Suppressor macrophage (primary cell): ENCODE results near the gene PAFAH2.
"Not testable (repeated sequence)": the region's sequence is repeated elsewhere in the genome, so short reads cannot be mapped to it uniquely, and the experiment has no call there.

ENCODE experiments used
- DNase-seq, 4 experiments: peaks; one replicate each; pipeline ENCODE4 v3.0.0-alpha.2; 2020 to 2022

PAFAH2 gene

DNA sequence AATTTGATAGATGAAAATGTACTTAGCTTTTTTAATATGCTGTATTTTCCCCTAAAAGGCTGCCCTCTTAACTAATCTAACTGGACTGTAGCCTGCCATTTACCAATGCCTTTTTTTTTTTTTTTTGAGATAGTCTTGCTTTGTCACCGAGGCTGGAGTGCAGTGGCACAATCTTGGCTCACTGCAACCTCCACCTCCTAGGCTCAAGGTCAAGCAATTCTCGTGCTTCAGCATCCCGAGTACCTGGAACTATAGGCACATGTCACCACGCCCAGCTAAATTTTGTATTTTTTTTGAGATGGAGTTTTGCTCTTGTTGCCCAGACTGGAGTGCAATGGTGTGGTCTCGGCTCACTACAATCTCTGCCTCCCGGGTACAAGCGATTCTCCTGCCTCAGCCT, 18.7 kb downstream of the PAFAH2 start:
- no peak for DNase-seq

DNA sequence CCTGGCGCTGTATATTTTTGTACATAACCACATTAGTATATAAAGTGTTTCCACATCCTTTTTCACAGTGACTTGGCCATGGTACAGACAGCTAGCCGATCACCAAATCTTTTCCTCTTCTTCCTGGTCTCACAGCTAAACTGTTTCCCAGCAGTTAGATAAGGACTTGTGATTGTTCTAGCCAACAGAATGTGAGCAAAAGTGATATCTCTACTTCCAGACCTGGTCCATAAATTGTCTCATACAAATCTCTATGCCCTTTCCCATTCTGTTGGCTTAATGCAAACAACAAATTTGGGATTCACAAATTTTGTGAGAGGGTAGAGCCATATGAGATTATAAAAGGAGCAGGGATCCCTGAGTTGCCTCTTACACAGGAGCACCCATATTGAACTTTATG, 19.5 kb downstream of the PAFAH2 start:
- no peak for DNase-seq

DNA sequence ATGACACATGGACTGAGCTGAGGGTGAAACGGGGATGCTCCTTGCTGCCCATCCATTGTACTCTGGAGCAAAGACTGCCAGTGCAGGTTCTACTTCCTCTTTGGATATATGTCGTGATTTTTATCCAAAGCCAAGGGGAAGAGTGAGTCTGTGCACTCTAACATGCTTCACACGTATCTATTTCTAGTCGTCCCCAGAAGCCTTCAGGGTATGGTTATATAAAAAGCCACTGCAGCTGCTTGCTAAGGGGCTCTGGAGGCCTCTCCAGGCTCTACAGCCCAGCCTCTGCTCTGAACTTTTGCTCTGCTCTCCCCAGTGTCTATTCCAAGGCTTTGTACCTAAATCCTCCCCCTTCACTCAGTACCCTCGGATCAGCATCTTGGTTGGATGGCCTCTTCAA, 20.1 kb downstream of the PAFAH2 start:
- no peak for DNase-seq

DNA sequence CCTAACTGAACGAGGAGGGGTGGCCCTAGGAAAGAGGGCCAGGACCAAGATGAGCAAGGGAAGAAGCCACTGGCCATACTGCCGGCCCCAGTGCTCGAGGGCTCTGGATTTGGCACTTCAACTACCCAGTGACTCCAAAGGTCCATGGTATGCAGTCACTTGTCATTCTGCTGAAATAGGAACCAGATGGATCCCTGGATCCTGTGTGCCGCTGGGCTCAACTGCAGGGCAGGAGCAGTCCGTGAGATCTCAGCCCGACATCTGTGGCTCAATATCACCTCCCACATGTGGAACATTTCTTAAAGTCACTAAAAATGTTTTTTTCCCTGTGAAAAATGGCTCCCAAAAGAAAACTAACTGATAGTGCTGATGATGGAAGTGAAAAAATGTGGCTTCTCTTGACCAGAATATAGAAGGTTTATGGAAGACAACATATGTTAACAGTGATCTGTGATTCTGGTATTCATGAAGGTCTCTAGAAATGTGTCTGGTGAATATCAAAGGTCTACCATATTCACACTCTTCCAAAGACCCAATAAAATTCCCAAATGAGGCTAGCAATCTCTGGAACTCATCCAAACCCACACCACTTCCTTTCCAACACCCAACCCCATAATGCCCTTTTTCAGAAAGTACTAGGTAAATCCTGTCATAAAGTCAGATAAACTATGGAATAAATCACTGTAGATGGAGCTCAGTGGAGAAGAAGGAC, 24.1 kb downstream of the PAFAH2 start:
- DNase-seq = no peak

DNA sequence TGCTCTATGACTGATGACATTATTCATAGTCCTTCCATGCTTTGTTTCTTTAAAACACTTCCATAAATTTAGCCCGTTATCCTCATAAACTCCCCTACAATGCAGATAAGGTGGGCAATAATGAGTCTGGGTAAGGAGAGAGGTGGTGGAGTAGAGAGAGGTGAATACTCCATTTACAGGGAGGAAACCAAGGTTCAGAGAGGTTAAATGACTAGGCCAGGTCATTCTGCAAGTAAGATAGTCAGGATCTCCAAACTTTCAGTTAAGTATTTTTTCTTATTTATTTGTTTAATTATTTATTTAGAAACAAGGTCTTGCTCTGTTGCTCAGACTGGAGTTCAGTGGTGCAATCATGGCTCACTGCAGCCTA, 26.1 kb downstream of the PAFAH2 start:
- no peak for DNase-seq

DNA sequence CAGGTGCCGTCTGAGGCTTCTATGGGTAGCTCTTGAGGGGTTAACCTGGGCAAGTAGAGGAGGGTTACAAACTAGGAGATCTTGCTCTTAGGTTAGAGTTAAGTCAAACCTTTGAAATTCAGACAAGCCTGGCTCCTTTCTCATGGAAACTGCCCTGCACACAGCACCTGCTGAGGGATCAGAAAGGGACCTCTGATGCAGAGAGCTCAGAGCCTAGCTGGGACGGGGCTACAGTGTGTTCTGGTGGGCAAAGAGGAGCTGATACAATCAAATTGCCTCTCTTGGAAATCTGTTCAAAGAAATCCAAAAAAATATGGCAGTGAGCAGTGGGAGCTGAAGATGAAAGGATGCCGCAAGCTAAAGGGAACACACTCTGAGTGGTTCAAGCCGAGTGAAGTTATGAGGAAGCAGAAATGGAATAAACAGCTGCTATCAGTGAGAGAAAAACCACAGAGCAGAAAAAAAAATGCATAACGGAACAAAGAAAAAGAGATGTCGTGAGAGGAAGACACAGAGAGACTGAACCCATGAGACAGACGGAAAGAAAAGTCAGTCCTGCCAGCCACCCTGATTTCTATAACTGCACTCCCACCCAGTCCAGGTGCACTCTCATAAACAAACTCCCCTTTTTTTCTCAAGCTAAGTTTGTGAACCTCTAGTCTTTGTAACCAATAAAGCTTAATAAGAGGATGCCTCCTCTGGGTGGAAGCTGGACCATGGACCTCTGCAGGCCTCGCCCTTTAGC, 26.6 kb downstream of the PAFAH2 start:
- DNase-seq = peak; percentile 37 to 78 (median 64)

DNA sequence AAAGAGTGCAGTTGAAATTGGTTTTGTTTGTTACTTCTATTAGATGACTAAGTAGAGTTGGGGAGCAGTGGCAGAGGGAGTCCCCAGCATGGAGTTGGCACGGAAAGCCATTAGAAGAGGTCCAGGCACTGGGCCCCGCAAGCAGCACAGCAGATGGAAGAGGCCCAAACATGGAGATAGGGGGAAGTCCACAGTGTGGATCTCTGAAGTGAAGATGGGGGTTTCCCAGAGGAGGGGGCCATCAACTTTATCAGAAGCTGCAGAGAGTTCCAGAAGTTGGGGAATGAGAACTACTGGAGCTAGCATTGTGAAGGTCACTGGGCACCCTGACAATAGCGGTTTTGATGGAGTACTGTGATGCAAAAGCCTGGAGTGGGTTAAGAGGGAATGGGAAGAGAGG, 30.6 kb downstream of the PAFAH2 start:
- no peak for DNase-seq

DNA sequence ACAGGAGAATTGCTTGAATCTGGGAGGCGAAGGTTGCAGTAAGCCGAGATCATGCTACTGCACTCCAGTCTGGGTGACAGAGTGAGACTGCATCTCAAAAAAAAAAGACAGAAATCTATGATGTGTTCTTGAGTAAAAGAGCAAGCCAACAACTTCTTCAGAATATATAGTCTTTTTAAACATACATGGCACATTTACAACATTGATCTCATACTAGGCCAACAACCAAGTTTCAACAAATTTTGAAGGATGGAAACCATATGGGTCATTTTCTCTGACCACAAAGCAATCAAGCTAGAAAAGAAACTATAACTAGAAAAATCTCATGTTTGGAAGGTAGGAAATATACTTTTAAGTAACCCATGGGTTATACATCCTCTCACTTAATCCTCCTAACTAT, 38.3 kb downstream of the PAFAH2 start:
- DNase-seq = no peak

DNA sequence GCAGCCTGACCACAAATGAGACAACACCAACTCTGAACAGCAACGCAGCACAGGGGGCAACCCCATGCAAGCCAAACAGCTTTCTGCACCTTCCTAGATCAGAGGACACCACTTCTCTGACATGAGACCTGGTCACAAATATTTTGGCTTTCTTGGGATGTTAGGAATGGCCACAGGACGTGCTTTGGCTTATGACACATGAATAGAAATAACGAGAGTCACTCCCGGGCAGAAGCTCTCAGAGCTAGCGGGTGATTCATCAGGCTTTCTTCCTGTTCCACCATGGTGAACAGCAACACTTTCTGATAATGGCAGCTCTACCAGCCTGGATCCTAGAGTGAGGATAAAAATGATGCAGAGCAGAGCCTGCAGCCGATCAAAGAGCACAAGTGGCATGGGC, 39.4 kb downstream of the PAFAH2 start:
- DNase-seq = no peak

DNA sequence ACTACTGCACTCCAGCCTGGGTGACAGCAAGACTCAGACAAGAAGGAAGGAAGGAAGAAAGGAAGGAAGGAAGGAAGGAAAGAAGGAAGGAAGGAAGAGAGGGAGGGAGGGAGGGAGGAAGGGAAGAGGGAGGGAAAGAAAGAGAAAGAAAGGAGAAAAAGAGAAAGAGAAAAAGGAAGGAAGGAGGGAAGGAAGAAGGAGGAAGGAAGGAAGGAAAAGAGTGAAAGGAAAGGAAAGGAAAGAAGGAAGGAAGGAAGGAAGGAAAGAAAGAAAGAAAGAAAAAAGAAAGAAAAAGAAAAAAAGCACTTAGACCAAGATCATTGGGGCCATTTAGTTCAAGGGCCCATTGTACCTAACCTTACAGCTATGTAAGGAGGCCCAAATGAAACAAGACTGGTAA, 42.3 kb downstream of the PAFAH2 start:
- no peak for DNase-seq

DNA sequence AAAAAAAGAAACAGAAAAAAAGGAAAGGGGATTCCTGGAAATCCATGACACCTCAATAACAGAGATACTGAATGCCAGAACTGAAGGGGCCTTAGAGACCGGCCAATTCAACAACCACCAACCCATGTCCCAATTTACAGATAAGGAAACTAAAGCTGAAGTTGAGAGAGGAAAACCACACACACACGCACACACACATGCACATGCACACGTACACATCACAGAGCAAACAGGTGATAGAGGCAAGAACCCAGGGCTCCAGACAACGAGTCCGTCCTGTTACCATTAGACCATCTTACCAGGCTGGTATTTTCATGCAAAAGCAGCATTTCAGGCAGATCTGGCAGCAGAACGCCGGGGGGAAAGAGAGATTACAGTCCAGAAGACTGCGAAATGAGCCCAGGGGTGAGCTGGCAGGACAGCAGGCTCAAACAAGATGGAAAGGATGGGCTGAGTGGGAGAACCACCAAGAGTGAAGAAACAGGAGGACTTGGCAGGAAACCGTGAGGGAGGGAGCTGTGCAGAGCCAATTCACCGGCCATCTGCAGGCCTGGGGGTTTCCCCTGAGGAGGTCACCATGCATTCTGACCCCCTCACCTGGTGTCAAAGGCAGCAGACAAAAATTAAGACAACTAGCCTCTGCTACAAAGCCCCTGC, 43.5 kb downstream of the PAFAH2 start:
- no peak for DNase-seq

DNA sequence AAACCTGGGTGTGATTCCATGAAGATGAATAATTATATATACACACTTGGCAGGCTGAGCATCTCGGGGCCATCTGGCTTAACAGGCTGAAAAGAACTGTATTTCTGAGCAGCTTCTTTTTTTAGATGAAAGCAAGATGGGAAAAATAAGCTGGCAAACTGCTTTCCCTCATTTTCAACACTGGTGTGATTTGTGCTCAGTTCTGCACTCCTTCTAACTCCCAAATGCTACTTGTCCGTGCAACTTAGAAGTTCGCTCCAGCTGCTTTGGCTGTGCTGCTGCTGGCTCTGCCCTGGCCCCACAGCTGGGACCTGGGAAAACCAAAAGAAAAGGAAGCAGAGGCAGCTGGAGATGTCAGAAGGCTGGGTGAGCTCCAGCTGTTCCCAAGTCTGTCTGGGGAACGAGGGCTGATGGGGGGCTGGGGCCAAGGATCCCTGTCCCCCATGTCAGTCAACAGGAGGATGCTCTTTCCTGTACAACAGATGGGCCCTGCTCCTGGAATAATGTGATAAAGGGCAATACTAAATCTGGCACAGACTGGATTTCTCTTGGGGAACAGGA, 44.9 kb downstream of the PAFAH2 start:
- DNase-seq = no peak

DNA sequence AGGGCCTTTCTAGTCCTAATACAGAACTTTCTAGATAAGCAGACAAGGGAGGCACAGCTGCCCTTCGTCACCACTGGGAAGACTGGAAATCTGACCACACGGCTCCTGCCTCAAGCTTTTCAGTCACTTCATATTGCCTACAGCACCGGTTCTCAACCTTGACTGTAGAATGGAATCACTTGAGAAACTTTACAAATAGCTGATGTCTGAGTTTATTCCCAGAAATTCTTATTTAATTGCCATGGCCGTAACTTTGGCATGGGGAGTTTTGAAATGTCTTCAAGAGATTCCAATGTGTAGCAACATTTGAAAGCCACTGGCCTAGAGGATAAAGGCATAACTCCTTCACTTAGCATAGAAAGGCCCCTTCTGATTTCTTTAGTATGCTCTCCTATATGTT, 49.2 kb downstream of the PAFAH2 start:
- no peak for DNase-seq

DNA sequence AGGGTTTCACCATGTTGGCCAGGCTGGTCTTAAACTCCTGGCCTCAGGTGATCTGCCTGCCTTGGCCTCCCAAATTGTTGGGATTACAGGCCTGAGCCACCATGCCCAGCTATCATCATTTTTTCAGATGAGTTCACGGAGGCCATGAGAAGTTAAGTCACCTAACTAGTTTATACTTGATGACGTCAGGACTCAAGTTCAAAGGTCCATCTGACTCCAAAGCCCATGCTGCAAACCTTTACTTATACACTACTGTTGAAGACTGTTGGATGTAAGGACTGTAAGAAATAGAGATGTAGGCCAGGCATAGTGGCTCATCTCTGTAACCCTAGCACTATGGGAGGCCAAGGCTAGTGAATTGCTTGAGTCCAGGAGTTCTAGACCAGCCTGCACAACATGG, 50.8 kb downstream of the PAFAH2 start:
- no peak for DNase-seq

DNA sequence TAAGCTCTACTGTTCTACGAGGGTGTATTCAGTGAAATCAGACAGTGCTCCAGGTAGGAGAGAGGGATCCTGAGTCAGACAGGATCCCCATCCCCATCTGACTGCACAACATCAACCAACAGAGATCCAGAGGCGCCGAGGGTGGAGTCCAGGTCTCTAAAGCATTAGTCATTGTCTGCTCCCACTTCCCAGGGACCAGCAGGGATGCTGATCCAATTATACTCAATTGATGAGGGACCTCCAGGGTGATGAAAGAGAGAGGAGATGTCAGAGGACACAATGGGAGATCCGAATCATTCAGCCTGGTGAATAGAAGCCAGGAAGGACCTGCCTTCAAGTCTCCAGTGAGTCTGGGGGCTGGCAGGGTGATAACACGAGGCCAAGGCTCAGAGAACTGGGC, 52.1 kb downstream of the PAFAH2 start:
- DNase-seq = no peak

DNA sequence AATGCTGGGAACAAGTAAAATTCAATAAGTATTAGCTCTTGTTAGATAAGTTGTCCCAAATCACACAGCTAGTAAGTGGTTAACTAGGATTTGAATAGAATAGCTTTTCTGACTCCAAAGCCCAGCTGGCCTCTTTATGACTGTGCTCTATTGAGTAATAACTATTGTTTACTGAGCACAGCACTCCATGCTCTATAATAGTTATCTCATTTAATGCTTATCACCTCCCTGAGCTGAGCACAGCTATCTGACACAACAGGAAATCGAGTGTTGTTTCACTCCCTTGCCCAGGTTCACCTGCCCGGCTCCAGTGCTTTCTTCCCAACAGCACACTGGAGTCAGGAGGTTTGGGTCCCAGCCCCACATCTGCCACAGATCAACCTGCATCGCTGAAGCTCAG, 52.9 kb downstream of the PAFAH2 start:
- no peak for DNase-seq

DNA sequence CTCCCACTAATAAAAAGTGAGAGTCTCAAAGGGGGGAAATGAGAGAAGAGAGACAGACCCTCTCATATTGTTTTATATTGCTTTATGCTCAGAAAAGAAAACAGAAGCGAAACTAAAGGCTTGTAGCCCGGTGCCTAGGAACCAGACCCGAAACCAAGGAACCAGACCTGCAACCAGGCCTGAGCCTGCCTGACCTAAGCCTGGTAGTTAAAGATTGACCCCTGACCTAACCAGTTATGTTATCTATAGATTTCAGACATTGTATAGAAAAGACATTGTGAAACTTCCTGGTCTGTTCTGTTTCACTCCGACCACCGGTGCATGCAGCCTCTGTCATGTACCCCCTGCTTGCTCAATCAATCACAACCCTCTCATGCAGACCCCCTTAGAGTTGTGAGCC, 54.4 kb downstream of the PAFAH2 start:
- DNase-seq = not testable (repeated sequence)

DNA sequence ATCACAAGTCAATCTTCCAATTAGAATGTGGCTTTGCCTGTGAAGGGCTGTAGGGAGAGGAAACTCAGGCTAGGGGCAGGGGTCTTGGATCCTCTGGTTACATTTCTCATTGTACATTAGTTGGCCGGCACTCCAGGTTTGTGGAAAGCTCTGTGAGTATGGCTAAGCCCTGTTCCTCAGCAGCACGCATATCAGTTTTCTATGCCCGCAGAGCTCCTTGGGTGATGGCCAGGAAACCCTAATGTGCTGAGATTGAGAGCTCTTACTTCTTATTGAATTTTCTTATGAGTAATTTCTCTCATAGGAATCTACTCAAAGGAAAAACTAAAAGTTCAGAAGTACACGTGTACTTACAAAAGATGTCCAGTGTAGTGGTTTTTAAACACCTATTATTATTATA, 60.9 kb downstream of the PAFAH2 start:
- DNase-seq = no peak

DNA sequence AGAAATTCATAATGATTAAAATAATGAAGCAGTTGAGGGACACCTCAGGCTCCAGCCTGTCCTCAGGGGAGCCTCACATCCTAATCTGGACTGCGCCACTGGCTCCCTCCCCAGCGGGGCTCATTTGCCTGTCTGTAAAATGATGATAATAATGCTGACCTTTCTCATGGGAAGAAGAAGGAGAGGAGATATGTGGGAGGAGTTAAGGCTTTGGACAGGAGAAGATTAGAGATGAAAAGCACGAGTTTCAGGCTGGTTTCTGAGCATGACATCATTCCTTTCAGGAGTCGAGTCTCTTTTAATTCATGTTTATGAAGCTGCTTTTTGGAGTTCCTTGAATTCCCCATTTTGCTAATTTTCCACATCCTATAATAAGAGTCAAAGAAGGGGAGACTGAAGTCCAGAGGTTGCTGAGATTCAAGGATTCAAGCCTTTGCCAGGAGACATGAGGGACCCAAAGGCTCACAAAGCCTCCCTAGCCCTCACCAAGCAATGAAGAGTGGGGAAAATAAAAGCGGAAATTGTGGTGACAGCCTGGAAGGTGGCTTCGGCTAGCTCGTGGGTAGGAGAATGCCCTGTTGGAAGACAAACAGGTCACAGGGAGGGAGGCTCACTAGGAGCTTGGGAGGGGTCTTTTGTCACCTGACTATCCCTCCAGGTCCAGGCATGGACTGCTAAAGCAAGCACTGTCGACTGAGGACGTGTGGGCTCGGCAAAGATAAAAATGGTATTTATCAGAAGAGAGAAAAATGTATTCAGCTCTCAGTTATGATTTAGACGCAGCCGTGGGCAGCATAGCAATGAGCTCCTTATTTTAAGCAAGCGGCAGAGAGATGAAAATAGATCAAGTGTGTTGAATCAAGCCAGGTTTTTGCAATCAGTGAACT, 64.1 kb downstream of the PAFAH2 start:
- DNase-seq = peak in 2 of 4 experiments; percentile 17 to 22

DNA sequence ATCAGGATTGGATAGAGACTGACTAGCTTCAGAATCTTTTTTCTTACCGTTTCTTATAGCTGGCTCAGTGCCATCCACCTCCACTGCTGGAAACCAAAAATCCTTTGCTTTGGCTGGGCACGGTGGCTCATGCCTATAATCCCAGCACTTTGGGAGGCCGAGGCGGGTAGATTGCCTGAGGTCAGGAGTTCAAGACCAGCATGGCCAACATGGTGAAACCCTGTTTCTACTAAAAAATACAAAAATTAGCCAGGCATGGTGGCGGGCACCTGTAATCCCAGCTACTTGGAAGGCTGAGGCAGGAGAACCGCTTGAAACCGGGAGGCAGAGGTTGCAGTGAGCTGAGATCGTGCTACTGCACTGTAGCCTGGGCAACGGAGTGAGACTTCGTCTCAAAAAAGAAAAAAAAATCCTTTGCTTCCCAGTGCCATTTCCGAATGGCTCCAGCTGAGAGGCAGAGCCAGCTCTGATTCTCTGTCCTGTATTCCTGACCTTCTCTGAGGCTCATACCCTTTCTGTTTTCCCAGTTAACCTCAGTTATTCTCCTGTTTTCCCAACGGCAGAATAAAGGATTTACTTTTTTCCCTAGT, 65.0 kb downstream of the PAFAH2 start:
- DNase-seq = not testable (repeated sequence)

DNA sequence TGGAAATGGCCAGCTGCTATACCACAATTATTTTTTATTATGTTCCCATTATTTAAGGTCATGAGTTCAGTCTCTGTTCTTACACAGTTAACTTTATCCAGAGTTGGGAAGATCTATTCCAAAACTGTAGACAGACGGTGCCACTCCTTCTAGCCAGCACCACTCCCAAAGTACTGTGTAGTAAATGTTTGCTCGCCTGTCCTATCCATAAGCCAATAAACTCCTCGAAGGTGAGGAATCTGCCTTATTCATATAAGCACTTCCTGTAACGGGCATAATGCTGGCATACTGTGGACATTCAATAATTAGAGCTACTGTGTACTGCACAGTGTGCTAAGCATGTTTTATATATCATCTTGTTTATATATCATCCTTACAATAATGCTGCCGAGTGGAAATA, 65.5 kb downstream of the PAFAH2 start:
- no peak for DNase-seq

DNA sequence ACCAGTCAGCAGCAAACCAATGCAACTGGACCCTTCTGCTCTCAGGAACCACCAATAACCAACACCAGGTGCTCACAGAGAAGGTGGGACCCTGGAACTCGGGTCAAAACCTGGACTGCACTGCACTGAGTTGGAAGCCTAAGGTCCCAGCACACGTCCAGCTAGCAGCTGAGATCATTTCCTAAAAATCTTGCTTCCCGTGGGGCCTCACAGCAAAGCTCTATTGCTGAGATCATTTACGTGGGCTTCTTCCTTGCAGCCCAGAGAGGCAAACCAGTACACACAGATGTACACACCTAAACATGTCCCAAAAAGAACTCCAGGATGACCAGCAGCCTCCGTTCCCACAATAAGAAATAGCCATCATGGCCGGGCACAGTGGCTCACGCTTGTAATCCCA, 68.8 kb downstream of the PAFAH2 start:
- peak in 2 of 4 experiments; percentile 43 to 53 for DNase-seq
